H1 (cell line): ENCODE results near the gene NEK9. TPM values are rescaled to one million over a fixed set of nuclear protein-coding genes. Genes with fewer than 3 reads are reported as not detected.

ENCODE experiments used
- ASH2L ChIP-seq: fragments of 200-600, 300-600 bp; sonication (generic); IDR thresholded peaks from one replicate; pipeline ENCODE4 v1.7.1; 2017; ENCODE audit warnings: low read length
- BRCA1 ChIP-seq: IDR thresholded peaks from 2 replicates; pipeline ENCODE4 v1.6.1; 2012; ENCODE audit warnings: low read depth, low read length, improper control_type of control experiment
- CHD2 ChIP-seq: IDR thresholded peaks from 2 replicates; pipeline ENCODE4 v1.6.1; 2012; ENCODE audit warnings: low read length, improper control_type of control experiment
- GTF2F1 ChIP-seq: IDR thresholded peaks from 2 replicates; pipeline ENCODE4 v1.6.1; 2012; ENCODE audit warnings: low read depth, low read length, improper control_type of control experiment, borderline replicate concordance
- NANOG ChIP-seq: IDR thresholded peaks from 2 replicates; pipeline ENCODE4 v1.6.1; 2011; ENCODE audit warnings: low read length, low read depth, mild to moderate bottlenecking, inconsistent platforms; ENCODE audit not compliant: insufficient read depth, poor library complexity, severe bottlenecking
- PHF8 ChIP-seq: fragments of 200-600 bp; sonication (generic); conservative IDR thresholded peaks from 2 replicates; pipeline ENCODE4 v1.7.1; 2012; ENCODE audit warnings: low read depth, mild to moderate bottlenecking, inconsistent platforms, low read length, moderate library complexity
- POLR2A ChIP-seq, 2 experiments: IDR thresholded peaks; 1 replicate in 1 of 2; 2 replicates in 1 of 2; pipeline ENCODE4 v1.6.1; 2011; ENCODE audit warnings: low read depth in 2 of 2, low read length in 2 of 2, mild to moderate bottlenecking in 2 of 2; ENCODE audit errors: control extremely low read depth in 1 of 2
- SIRT6 ChIP-seq: IDR thresholded peaks from one replicate; pipeline ENCODE4 v1.7.1; 2012; ENCODE audit warnings: low read length, inconsistent platforms
- TAF7 ChIP-seq: optimal IDR thresholded peaks from 2 replicates; pipeline ENCODE3; 2011; ENCODE audit warnings: low read depth, mild to moderate bottlenecking, inconsistent platforms, low read length, moderate library complexity, borderline replicate concordance
- polyA plus RNA-seq, 7 experiments: library from polyadenylated mRNA; depleted of rRNA in 3 of 7; stranded (reverse) in 5 of 7; unstranded in 2 of 7; fragments of >200 nt in 5 of 7; fragments of 200-250 nt in 2 of 7; gene quantifications; 1 replicate in 5 of 7; 2 replicates in 1 of 7; 4 replicates in 1 of 7; pipeline versions ENCODE4 v1.2.1 to v1.2.3, GENCODE V29; 2011 to 2013; ENCODE audit warnings: missing spikeins in 2 of 7, mixed read lengths in 2 of 7
- total RNA-seq: library from RNA; stranded (reverse); fragmentation: NEBNext Ultra II Directional; extraction: Animal tissue kit (Norgen Biotek cat#: 25700); gene quantifications from 2 replicates; pipeline ENCODE4 v1.2.1, GENCODE V29; 2021
- TF ChIP-seq, protein P1 (sequence below): fragments of 300-600 bp; sonication (generic); IDR thresholded peaks from 2 replicates; pipeline ENCODE4 v1.7.1; 2012; ENCODE audit warnings: low read length, moderate library complexity, mild to moderate bottlenecking, inconsistent platforms; ENCODE audit not compliant: insufficient replicate concordance

Gene NEK9
- total and polyA plus RNA-seq, 2 of the 8 experiments (the other 6 are each of a cell fraction or from before 2014, with no cell fraction given): 16.0 to 43.6 TPM

GRCh38 chr14:75046899-75047298, 79.9 kb downstream of the NEK9 start (continued):
- TF ChIP-seq, protein P1, sequence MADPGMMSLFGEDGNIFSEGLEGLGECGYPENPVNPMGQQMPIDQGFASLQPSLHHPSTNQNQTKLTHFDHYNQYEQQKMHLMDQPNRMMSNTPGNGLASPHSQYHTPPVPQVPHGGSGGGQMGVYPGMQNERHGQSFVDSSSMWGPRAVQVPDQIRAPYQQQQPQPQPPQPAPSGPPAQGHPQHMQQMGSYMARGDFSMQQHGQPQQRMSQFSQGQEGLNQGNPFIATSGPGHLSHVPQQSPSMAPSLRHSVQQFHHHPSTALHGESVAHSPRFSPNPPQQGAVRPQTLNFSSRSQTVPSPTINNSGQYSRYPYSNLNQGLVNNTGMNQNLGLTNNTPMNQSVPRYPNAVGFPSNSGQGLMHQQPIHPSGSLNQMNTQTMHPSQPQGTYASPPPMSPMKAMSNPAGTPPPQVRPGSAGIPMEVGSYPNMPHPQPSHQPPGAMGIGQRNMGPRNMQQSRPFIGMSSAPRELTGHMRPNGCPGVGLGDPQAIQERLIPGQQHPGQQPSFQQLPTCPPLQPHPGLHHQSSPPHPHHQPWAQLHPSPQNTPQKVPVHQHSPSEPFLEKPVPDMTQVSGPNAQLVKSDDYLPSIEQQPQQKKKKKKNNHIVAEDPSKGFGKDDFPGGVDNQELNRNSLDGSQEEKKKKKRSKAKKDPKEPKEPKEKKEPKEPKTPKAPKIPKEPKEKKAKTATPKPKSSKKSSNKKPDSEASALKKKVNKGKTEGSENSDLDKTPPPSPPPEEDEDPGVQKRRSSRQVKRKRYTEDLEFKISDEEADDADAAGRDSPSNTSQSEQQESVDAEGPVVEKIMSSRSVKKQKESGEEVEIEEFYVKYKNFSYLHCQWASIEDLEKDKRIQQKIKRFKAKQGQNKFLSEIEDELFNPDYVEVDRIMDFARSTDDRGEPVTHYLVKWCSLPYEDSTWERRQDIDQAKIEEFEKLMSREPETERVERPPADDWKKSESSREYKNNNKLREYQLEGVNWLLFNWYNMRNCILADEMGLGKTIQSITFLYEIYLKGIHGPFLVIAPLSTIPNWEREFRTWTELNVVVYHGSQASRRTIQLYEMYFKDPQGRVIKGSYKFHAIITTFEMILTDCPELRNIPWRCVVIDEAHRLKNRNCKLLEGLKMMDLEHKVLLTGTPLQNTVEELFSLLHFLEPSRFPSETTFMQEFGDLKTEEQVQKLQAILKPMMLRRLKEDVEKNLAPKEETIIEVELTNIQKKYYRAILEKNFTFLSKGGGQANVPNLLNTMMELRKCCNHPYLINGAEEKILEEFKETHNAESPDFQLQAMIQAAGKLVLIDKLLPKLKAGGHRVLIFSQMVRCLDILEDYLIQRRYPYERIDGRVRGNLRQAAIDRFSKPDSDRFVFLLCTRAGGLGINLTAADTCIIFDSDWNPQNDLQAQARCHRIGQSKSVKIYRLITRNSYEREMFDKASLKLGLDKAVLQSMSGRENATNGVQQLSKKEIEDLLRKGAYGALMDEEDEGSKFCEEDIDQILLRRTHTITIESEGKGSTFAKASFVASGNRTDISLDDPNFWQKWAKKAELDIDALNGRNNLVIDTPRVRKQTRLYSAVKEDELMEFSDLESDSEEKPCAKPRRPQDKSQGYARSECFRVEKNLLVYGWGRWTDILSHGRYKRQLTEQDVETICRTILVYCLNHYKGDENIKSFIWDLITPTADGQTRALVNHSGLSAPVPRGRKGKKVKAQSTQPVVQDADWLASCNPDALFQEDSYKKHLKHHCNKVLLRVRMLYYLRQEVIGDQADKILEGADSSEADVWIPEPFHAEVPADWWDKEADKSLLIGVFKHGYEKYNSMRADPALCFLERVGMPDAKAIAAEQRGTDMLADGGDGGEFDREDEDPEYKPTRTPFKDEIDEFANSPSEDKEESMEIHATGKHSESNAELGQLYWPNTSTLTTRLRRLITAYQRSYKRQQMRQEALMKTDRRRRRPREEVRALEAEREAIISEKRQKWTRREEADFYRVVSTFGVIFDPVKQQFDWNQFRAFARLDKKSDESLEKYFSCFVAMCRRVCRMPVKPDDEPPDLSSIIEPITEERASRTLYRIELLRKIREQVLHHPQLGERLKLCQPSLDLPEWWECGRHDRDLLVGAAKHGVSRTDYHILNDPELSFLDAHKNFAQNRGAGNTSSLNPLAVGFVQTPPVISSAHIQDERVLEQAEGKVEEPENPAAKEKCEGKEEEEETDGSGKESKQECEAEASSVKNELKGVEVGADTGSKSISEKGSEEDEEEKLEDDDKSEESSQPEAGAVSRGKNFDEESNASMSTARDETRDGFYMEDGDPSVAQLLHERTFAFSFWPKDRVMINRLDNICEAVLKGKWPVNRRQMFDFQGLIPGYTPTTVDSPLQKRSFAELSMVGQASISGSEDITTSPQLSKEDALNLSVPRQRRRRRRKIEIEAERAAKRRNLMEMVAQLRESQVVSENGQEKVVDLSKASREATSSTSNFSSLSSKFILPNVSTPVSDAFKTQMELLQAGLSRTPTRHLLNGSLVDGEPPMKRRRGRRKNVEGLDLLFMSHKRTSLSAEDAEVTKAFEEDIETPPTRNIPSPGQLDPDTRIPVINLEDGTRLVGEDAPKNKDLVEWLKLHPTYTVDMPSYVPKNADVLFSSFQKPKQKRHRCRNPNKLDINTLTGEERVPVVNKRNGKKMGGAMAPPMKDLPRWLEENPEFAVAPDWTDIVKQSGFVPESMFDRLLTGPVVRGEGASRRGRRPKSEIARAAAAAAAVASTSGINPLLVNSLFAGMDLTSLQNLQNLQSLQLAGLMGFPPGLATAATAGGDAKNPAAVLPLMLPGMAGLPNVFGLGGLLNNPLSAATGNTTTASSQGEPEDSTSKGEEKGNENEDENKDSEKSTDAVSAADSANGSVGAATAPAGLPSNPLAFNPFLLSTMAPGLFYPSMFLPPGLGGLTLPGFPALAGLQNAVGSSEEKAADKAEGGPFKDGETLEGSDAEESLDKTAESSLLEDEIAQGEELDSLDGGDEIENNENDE: no peak
- TF ChIP-seq POLR2A (IDR thresholded peaks at IDR 0.05; ENCODE audit: control extremely low read depth in 1 of 2, low read depth in 2 of 2, low read length in 2 of 2): no peak
- TF ChIP-seq GTF2F1: no peak
- no peak for TF ChIP-seq SIRT6
- TF ChIP-seq TAF7: no peak
- no peak for TF ChIP-seq NANOG
- TF ChIP-seq PHF8: no peak
- TF ChIP-seq BRCA1: no peak
- TF ChIP-seq ASH2L: no peak
- TF ChIP-seq CHD2: no peak
